ENCODE data around the gene EXOG. TPM values are rescaled to one million over a fixed set of nuclear protein-coding genes. Genes with fewer than 3 reads are reported as not detected.

EXOG gene
- total and polyA plus RNA-seq, 2 experiments from 2014 or later, result 6.3 to 7.5 TPM

GRCh38 chr3:38458796-38459498 lies 37.2 kb upstream of the EXOG start:
- Histone ChIP-seq H3K9me2 (replicated peaks; ENCODE audit: insufficient read depth) (no peaks in the 10 kb centered on the region), H4K20me1 (ENCODE audit: insufficient read depth, poor library complexity, severe bottlenecking) (peaks cover 54% of the 10 kb centered on the region), H3K79me2 (peaks cover 91% of the 10 kb centered on the region), H3K4me2 (no peak overlapping the region), H3K27me3 (no peaks in the 10 kb centered on the region), H3K4me1 (ENCODE audit: insufficient read depth) (peaks cover 19% of the 10 kb centered on the region), H3K27ac (no peak overlapping the region), H3K36me3 (replicated peaks; ENCODE audit: insufficient read depth, low read depth) (no peaks in the 10 kb centered on the region), H3K9me3 (ENCODE audit: low read depth) (no peaks in the 10 kb centered on the region), H2AFZ (no peak overlapping the region), H3K4me3 (no peak overlapping the region)
- TF ChIP-seq CTCF (IDR thresholded peaks at IDR 0.05; ENCODE audit: poor library complexity), result no peak
- no peak for TF ChIP-seq EZH2 (IDR thresholded peaks at IDR 0.05; ENCODE audit: borderline replicate concordance)
- no peak for TF ChIP-seq EZH2phosphoT487 (IDR thresholded peaks at IDR 0.05; ENCODE audit: low read depth, severe bottlenecking, unreplicated experiment)
- DNase-seq (ENCODE audit: low spot score), result no peak
- 78% methylated on average over 13 of the region's 13 CpGs for WGBS (ENCODE audit: low lambda C conversion rate, missing lambda C conversion rate)

- no peak for DNase-seq (ENCODE audit: low spot score)
- no peaks in the 10 kb centered on the region for H3K9me3 ChIP-seq (ENCODE audit: low read depth)
- H2AFZ ChIP-seq, result no peak overlapping the region
- H3K4me3 ChIP-seq, result no peak overlapping the region
- H3K4me1 ChIP-seq (ENCODE audit: insufficient read depth), result peaks cover 19% of the 10 kb centered on the region
- H3K36me3 ChIP-seq (replicated peaks; ENCODE audit: insufficient read depth, low read depth), result no peaks in the 10 kb centered on the region
- no peaks in the 10 kb centered on the region for H3K27me3 ChIP-seq
- no peaks in the 10 kb centered on the region for H3K9me2 ChIP-seq (replicated peaks; ENCODE audit: insufficient read depth)
- TF ChIP-seq EZH2phosphoT487 (IDR thresholded peaks at IDR 0.05; ENCODE audit: low read depth, severe bottlenecking, unreplicated experiment) (no peak), CTCF (IDR thresholded peaks at IDR 0.05; ENCODE audit: poor library complexity) (no peak), EZH2 (IDR thresholded peaks at IDR 0.05; ENCODE audit: borderline replicate concordance) (no peak)
- H3K4me2 ChIP-seq, result no peak overlapping the region
- WGBS (ENCODE audit: low lambda C conversion rate, missing lambda C conversion rate), result 95% methylated on average over 10 of the region's 10 CpGs
- H3K79me2 ChIP-seq, result peaks cover 94% of the 10 kb centered on the region
- no peak overlapping the region for H3K27ac ChIP-seq
- peaks cover 54% of the 10 kb centered on the region for H4K20me1 ChIP-seq (ENCODE audit: insufficient read depth, poor library complexity, severe bottlenecking)
These were observed 36.6 kb upstream of the EXOG start for GRCh38 chr3:38459499-38460048.

- Histone ChIP-seq H4K20me1 (ENCODE audit: insufficient read depth, poor library complexity, severe bottlenecking) (peaks cover 53% of the 10 kb centered on the region), H3K79me2 (peaks cover 98% of the 10 kb centered on the region), H3K9me2 (replicated peaks; ENCODE audit: insufficient read depth) (no peaks in the 10 kb centered on the region), H3K27ac (no peak overlapping the region), H2AFZ (no peak overlapping the region), H3K27me3 (no peaks in the 10 kb centered on the region), H3K9me3 (ENCODE audit: low read depth) (peaks cover 3% of the 10 kb centered on the region), H3K4me1 (ENCODE audit: insufficient read depth) (peaks cover 19% of the 10 kb centered on the region), H3K36me3 (replicated peaks; ENCODE audit: insufficient read depth, low read depth) (no peaks in the 10 kb centered on the region), H3K4me3 (no peak overlapping the region), H3K4me2 (no peak overlapping the region)
- TF ChIP-seq EZH2phosphoT487 (IDR thresholded peaks at IDR 0.05; ENCODE audit: low read depth, severe bottlenecking, unreplicated experiment), result no peak
- TF ChIP-seq EZH2 (IDR thresholded peaks at IDR 0.05; ENCODE audit: borderline replicate concordance), result no peak
- no peak for TF ChIP-seq CTCF (IDR thresholded peaks at IDR 0.05; ENCODE audit: poor library complexity)
- 86% methylated on average over 12 of the region's 12 CpGs for WGBS (ENCODE audit: low lambda C conversion rate, missing lambda C conversion rate)
- no peak for DNase-seq (ENCODE audit: low spot score)
These were observed 35.5 kb upstream of the EXOG start for GRCh38 chr3:38460377-38461270.
